Brain microvascular endothelial cell (primary cell): ENCODE data around the gene BTBD9.

Experiments
- DNase-seq: peaks from one replicate; pipeline ENCODE4 v3.0.0-alpha.2; 2020
- H3K27ac ChIP-seq: fragments of 250-450 bp; sonication (Bioruptor Pico); 2 replicates; pipeline ENCODE4 v1.5.1; 2020; ENCODE audit warnings: mild to moderate bottlenecking, moderate library complexity
- H3K27me3 ChIP-seq: fragments of 250-450 bp; sonication (Bioruptor Pico); replicated peaks from 2 replicates; pipeline ENCODE4 v1.5.1; 2020; ENCODE audit warnings: mild to moderate bottlenecking
- H3K36me3 ChIP-seq: fragments of 250-450 bp; sonication (Bioruptor Pico); replicated peaks from 2 replicates; pipeline ENCODE4 v1.5.1; 2020; ENCODE audit warnings: mild to moderate bottlenecking
- H3K4me3 ChIP-seq: 2 replicates; pipeline ENCODE4 v1.5.1; 2011; ENCODE audit warnings: low read depth, mild to moderate bottlenecking, control low read depth, low read length, moderate library complexity
- CTCF ChIP-seq: IDR thresholded peaks from 2 replicates; pipeline ENCODE4 v1.5.1; 2011; ENCODE audit warnings: low read depth, mild to moderate bottlenecking, moderate library complexity, low read length, control low read depth, inconsistent platforms; ENCODE audit errors: missing control alignments
- in situ Hi-C: cut with HindIII; loops from 2 replicates; pipeline ENCODE4 v1.10.0; 2017; ENCODE audit warnings: low sequenced_read_pairs, low pct_ligation_motif_present

BTBD9 gene

GRCh38 chr6:38175786-38176185 lies 463.9 kb downstream of the BTBD9 start:
- in situ Hi-C loops: no loop called here
- no peaks in the 10 kb centered on the region for H3K36me3 ChIP-seq
- no peak for DNase-seq
- no peak overlapping the region for H3K4me3 ChIP-seq
- H3K27me3 ChIP-seq: no peaks in the 10 kb centered on the region
- H3K27ac ChIP-seq: no peak overlapping the region
- TF ChIP-seq CTCF: no peak

GRCh38 chr6:38174806-38175495 lies 464.8 kb downstream of the BTBD9 start:
- no peaks in the 10 kb centered on the region for H3K36me3 ChIP-seq
- H3K4me3 ChIP-seq: no peak overlapping the region
- DNase-seq: no peak
- no peaks in the 10 kb centered on the region for H3K27me3 ChIP-seq
- in situ Hi-C loops: no loop called here
- no peak for TF ChIP-seq CTCF
- no peak overlapping the region for H3K27ac ChIP-seq

- DNase-seq: no peak
- H3K27me3 ChIP-seq: no peaks in the 10 kb centered on the region
- no peak for TF ChIP-seq CTCF
These were observed 465.4 kb downstream of the BTBD9 start for GRCh38 chr6:38174315-38174714.

GRCh38 chr6:38173909-38174308 lies 465.8 kb downstream of the BTBD9 start:
- TF ChIP-seq CTCF: no peak
- no peak for DNase-seq
- in situ Hi-C loops: no loop called here

More at GRCh38 chr6:38174315-38174714, 465.4 kb downstream of the BTBD9 start:
- H3K27ac ChIP-seq: no peak overlapping the region
- no peaks in the 10 kb centered on the region for H3K36me3 ChIP-seq
- in situ Hi-C loops: no loop called here
- no peak overlapping the region for H3K4me3 ChIP-seq

GRCh38 chr6:38172739-38173410 lies 466.9 kb downstream of the BTBD9 start:
- in situ Hi-C loops: no loop called here
- DNase-seq: no peak
- Histone ChIP-seq H3K27ac (no peak overlapping the region), H3K4me3 (no peak overlapping the region), H3K27me3 (no peaks in the 10 kb centered on the region), H3K36me3 (no peaks in the 10 kb centered on the region)
- TF ChIP-seq CTCF: no peak

More at GRCh38 chr6:38173909-38174308, 465.8 kb downstream of the BTBD9 start:
- H3K4me3 ChIP-seq: no peak overlapping the region
- H3K27ac ChIP-seq: no peak overlapping the region
- H3K27me3 ChIP-seq: no peaks in the 10 kb centered on the region
- no peaks in the 10 kb centered on the region for H3K36me3 ChIP-seq
